Dermis blood vessel endothelial cell (primary cell): ENCODE data around the gene TFCP2L1. TPM values are rescaled to one million over a fixed set of nuclear protein-coding genes. Genes with fewer than 3 reads are reported as not detected.
"Not testable (repeated sequence)": the region's sequence is repeated elsewhere in the genome, so short reads cannot be mapped to it uniquely, and the experiment has no call there.

ENCODE experiments used
- DNase-seq: peaks from one replicate; pipeline ENCODE4 v3.0.0; 2010
- total RNA-seq: library from RNA; depleted of rRNA; stranded (reverse); fragments of >200 nt; gene quantifications from 2 replicates; pipeline ENCODE4 v1.2.3, GENCODE V29; 2014

TFCP2L1 gene
- total RNA-seq, 1 donor from 2014 or later, result 0.51 TPM

- DNase-seq, result no peak
Measured at GRCh38 chr2:121242175-121242875, 42.7 kb downstream of the TFCP2L1 start.

DNA sequence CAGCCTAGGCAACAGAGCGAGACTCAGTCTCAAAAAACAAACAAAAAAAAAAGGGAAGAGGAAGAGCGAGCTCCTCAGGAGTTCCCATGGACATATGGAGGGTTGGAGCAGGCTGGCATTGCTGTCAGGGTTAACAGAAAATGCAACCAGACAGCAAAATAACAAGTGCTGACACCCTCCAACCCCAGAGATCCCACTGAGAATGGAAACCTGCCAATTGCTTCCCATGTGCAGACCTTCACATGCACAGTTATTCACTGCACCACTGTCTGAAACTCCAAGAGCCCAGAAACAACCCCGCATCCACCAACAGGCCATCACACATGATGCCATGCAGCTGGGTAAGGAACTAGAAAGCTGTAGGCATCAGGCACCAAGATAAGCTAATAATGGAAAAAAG lies 43.5 kb downstream of the TFCP2L1 start:
- DNase-seq, result no peak

- no peak for DNase-seq
Measured at GRCh38 chr2:121240436-121240835, 44.6 kb downstream of the TFCP2L1 start.

- DNase-seq, result no peak
Measured at GRCh38 chr2:121239969-121240368, 45.0 kb downstream of the TFCP2L1 start.

- DNase-seq, result no peak
Measured at GRCh38 chr2:121239471-121239870, 45.5 kb downstream of the TFCP2L1 start.

DNA sequence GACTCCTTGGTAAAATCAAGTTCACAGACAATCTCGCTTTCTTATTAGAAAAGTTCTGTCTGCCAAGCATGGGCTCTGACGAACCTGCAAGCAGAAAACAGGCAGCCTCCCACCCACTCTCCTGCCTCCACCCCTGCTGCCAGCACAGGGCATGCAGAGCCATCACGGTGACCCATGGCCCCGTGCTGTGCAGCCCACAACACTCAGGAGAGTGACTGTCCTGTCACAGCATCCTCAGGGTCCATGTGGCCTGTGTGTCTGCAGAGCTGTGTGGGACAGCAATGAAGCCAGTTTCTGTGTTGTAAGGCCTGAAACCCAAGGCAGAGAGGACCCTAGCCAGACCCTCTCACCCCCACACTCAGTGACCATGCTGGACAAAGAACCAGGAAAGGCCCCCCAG lies 46.2 kb downstream of the TFCP2L1 start:
- DNase-seq, result no peak

DNA sequence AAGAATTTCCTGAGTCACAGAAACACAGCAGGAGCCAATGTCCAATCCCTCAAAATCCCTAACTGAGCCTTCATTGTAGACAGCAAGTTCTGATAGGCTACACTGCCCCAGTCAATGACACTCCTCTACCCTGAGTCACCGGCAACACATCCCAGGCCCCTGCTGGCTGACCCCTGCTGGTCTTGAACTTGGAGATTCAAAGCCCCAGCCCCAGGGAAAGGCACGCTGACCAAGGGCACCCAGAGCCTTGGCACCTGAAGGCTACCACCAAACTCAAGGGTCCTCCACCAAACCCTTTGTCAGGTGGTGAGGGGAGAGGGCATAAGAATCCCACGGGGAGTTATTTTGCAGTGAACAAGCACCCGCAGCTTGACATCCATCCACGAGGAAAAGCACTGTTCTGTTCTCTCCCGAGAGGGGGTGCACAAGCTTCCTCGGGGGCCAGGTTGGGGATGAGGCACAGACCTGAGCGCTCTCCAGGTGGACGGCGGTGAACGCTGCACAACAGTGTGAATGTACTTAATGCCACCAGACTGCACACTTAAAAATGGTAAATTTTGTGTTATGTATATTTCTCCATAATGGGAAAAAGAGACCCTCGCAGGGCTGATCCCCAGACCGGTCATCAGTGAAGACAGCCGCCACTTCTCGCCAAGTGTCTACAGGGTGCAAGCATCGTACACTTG lies 46.9 kb downstream of the TFCP2L1 start:
- DNase-seq, result no peak

DNA sequence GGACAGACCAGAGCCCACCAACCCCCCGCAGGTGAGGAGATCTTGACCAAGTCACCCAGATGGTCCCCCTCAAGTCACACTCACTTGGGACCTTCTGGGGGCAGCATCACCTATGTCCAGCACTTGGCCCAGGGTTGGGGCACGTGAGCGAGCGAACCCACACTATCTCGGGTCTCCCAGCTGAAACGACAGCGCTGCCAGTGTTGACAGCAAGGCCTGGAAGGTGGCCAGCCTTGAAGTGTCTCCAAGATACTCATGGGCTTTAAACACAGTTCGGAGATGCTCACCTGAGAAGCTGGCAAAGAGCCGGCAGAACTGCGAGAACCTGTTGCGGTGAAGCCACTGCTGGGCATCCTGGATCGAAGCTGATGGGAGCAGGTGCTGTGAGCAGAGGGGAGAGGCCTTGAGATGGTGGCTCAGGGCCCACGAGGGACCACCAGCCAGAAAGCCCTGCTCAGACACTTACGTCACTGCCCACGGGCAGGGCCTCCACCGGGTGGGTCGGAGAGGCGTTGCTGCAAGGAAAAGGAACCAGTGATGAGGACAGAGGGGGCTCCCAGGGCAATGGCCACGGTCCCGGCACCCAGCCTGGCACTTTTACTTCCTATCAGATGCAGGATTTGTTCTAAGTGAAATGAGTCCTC lies 47.5 kb downstream of the TFCP2L1 start:
- DNase-seq, result no peak

- no peak for DNase-seq
Measured at GRCh38 chr2:121236650-121237180, 48.3 kb downstream of the TFCP2L1 start.

DNA sequence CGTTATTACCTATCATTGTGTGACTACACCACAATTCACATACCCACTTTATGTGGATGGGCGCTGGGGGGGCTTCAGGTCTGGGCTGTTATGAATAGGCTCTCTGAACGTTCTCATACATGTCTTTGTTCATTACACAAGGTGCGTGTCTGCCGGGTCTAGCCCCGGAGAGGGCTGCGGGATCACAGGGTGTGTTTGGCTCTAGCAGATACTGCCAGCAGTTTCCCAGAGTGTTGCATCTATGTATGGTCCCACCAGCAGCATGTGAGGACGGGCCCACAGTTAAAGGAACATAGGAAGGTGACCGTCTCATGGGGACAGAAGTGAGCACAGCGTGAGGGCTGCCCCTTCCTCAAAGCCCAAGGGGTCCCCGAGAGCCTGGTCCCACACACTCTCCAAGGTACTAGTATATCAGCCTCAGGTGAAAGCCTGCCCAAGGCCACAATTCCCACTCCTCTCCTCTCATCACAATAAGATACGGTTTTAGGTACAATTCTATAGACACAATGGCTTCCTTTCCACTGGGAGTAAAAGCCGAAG lies 48.8 kb downstream of the TFCP2L1 start:
- no peak for DNase-seq

DNA sequence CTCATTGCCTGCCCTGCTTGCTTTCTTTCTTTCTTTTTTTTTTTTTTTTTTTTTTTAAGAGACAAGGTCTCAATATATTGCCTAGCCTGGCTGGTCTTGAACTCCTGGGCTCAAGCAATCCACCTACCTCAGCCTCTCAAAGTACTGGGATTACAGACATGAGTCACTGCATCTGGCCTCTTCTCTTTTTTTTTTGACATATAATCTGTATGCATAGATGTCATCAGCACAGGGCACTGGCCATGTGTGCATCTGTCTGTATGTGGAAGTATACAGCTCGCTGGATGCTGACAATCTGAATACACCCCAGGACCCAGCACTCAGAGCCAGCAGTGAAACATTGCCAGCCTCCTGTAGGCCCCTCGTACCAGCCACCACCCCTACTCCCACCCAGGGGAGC lies 49.5 kb downstream of the TFCP2L1 start:
- no peak for DNase-seq

DNA sequence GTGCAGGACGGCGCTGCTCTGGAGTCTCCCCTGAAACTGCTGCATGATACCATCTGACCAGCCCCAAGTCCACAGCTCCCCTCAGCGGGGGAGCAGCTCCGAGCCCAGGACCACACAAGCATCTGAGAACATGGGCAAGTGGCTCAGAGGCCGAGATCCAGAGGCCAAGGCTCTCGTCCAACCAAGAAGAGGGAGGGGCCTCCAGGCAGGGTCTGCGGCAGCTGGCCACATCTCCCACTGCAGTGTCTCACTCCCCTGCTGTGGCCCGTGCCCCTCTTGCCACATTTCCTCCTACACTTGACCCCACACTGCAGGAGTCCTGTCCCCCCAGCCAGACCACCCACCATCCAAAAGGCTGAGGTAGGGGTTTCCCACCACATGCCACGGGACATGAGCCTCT lies 50.2 kb downstream of the TFCP2L1 start:
- no peak for DNase-seq

GRCh38 chr2:121234144-121234543 lies 50.9 kb downstream of the TFCP2L1 start:
- DNase-seq, result no peak

DNA sequence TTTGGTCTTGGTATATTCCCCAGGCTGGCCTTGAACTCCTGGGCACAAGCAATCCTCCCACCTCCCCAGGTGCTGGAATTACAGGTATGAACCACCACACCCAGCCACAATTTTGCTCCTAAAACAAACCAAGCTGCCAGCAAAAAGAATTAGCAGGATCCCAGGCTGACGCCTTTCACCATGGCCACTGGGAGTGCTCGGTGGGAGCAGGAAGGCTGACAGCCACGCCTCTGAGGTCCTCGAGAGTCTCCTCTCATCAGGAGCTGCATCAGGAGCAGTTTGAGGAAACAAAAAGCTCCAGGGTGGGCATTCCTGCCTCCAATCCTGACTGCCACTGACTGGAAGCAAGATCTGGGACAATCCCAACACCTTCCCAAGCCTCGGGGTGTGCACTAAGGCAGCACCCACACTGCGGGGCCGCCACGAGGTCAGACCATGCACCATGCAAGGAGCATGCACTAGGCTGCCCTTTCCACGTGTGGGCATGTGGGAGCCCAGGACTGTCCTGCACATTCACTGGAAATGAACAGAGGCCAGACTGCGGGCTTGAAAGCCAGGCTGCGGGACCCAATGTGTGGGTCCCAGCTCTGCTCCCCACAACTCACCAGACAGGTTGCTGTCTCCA lies 51.4 kb downstream of the TFCP2L1 start:
- DNase-seq, result no peak

DNA sequence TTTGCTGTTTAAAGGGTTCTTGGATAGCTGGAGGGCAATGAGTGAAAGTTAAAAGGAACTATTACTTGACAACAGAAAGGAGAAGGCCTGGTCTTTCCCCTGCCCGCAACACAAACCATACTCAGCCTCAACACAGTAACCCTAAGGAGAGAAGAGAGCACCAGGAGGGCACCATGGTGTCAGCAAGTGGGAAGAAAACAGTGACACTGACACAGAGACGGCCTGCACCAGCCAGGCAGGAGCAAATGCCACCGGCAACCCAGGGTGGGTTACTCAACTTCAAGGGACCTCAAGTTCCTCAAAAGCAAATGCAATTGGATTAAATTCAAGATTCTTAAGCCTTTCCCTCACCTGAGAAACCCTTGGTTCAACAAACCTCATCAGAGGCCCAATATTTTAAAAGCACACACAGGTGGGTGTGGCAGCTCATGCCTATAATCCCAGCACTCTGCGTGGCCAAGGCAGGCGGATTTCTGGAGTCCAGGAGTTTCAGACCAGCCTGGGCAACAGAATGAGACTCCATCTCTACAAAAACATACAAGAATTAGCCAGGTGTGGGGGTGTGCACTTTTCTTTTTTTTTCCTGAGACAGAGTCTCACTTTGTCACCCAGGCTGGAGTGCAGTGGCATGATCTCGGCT lies 52.3 kb downstream of the TFCP2L1 start:
- DNase-seq, result no peak

- DNase-seq, result no peak
Measured at GRCh38 chr2:121231385-121232000, 53.5 kb downstream of the TFCP2L1 start.

- DNase-seq, result no peak
Measured at GRCh38 chr2:121228521-121228920, 56.5 kb downstream of the TFCP2L1 start.

- DNase-seq, result not testable (repeated sequence)
Measured at GRCh38 chr2:121227381-121228144, 57.4 kb downstream of the TFCP2L1 start.

DNA sequence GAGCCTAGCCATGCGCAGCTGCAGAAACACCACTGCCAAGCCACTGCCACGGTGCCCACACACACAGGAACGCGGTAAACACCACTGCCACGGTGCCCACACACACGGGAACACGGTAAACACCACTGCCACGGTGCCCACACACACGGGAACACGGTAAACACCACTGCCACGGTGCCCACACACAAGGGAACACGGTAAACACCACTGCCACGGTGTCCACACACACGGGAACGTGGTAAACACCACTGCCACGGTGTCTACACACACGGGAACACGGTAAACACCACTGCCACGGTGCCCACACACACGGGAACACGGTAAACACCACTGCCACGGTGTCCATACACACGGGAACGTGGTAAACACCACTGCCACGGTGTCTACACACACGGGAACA lies 59.3 kb downstream of the TFCP2L1 start:
- DNase-seq, result not testable (repeated sequence)

DNA sequence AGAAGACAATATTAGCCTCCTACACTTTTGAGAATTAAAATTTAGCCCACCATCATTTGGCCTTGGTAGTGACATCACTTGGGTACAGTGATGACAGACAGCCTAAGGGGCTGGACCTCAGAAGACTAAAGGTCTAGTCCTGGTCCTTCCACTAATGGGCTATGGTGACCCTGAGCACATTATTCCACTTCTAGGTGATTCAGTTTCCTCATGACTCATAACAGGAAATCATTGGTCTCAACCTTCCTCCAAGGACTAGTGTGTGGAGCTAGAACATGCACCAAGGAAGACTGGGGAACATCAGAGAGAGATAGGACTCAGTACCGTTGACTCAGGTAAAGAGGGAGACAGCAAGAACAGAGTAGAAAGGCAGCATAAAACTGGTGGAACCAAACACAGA lies 64.0 kb downstream of the TFCP2L1 start:
- peak; percentile 15 for DNase-seq

- DNase-seq, result no peak
Measured at GRCh38 chr2:121219866-121220265, 65.1 kb downstream of the TFCP2L1 start.
